IPS-18c (cell line): ENCODE data around the gene SUMO3.

Source experiments
- H3K4me3 ChIP-seq: 2 replicates; pipeline ENCODE4 v1.7.0; 2013; ENCODE audit warnings: low read depth, mild to moderate bottlenecking, low read length, moderate library complexity; ENCODE audit not compliant: insufficient read depth
- H3K9me3 ChIP-seq: one replicate; pipeline ENCODE4 v1.6.1; 2013; ENCODE audit warnings: mild to moderate bottlenecking, low read length, moderate library complexity; ENCODE audit not compliant: control insufficient read depth, insufficient read depth

The SUMO3 gene

GRCh38 chr21:44774972-44775371 is 42.9 kb downstream of the SUMO3 start:
- Histone ChIP-seq H3K4me3 (no peak overlapping the region), H3K9me3 (no peaks in the 10 kb centered on the region)

GRCh38 chr21:44773291-44773932 is 44.5 kb downstream of the SUMO3 start:
- H3K9me3 ChIP-seq, result no peaks in the 10 kb centered on the region
- H3K4me3 ChIP-seq, result no peak overlapping the region

GRCh38 chr21:44771896-44772525 is 45.9 kb downstream of the SUMO3 start:
- H3K9me3 ChIP-seq, result no peaks in the 10 kb centered on the region
- no peak overlapping the region for H3K4me3 ChIP-seq

GRCh38 chr21:44767834-44768831 is 49.7 kb downstream of the SUMO3 start:
- no peak overlapping the region for H3K4me3 ChIP-seq

GRCh38 chr21:44766818-44767354 is 51.0 kb downstream of the SUMO3 start:
- H3K9me3 ChIP-seq, result peaks cover 5% of the 10 kb centered on the region
- H3K4me3 ChIP-seq, result no peak overlapping the region

More at GRCh38 chr21:44767834-44768831, 49.7 kb downstream of the SUMO3 start:
- no peaks in the 10 kb centered on the region for H3K9me3 ChIP-seq

DNA sequence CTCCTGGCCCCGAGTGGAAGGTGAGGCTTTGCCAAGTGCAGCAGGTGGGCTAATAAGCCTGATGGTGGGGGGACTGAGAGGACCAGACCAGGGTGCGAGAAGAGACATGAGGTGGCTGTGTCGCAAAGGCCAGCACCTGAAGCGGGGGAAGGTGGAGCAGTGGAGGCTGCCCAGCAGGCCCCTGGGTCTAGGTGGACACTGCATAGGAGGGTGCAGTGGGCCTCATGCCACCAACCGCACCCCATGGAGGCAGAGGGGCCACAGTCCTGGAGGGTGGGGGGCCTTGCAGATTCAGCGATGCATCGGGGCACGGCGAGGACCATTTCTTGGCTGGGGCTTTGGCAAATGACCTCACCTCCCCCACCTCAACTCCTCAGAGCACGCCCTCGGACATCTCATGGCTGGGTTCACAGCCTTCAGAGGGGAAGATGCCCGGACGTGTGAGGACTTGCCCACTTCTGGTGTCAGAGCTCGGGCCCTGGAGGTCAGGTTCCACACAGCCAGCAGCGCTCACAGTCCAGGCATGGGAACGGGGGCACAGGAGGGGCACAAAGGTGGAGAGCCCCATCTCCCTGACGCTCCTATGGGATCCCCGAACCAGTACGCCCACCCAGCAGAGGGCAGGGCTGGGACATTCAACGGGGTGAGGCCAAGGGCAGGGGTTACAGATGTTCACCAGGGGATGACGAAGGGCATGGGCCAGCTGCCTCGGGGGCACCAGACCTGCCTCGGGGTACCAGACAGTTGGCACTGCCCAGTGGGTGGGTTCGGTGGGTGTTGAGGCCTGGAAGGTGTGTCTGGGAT is 51.6 kb downstream of the SUMO3 start:
- Histone ChIP-seq H3K4me3 (no peak overlapping the region), H3K9me3 (peaks cover 5% of the 10 kb centered on the region)

GRCh38 chr21:44765231-44766013 is 52.4 kb downstream of the SUMO3 start:
- Histone ChIP-seq H3K4me3 (no peak overlapping the region), H3K9me3 (peaks cover 5% of the 10 kb centered on the region)

- Histone ChIP-seq H3K4me3 (no peak overlapping the region), H3K9me3 (peaks cover 5% of the 10 kb centered on the region)
Observed at GRCh38 chr21:44764319-44765230, 53.3 kb downstream of the SUMO3 start.

DNA sequence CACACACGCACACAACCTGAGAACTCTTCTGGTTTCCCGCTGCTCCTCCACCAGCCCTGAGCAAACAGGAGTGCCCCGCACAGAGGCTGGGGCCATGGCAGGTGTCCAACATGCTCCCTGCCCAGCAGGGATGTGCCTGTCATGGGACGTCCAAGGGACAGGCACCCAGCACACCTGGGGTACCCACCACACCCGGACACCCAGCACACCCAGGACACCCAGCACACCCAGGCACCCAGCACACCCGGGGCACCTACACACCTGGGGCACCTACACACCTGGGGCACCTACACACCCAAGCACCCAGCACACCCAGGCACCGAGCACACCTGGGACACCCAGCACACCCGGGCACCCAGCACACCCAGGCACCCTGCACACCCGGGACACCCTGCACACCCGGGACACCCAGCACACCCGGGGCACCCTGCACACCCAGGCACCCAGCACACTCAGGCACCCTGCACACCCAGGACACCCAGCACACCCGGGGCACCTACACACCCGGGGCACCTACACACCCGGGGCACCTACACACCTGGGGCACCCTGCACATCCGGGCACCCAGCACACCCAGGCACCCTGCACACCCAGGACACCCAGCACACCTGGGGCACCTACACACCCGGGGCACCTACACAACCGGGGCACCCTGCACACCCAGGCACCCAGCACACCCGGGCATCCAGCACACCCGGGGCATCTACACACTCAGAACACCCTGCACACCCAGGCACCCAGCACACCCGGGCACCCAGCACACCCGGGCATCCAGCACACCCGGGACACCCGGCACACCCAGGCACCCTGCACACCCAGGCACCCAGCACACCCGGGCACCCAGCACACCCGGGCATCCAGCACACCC is 54.2 kb downstream of the SUMO3 start:
- Histone ChIP-seq H3K9me3 (peaks cover 5% of the 10 kb centered on the region), H3K4me3 (no peak overlapping the region)

- Histone ChIP-seq H3K9me3 (peaks cover 5% of the 10 kb centered on the region), H3K4me3 (no peak overlapping the region)
Observed at GRCh38 chr21:44763050-44763378, 54.8 kb downstream of the SUMO3 start.

- no peak overlapping the region for H3K4me3 ChIP-seq
- peaks cover 5% of the 10 kb centered on the region for H3K9me3 ChIP-seq
Observed at GRCh38 chr21:44762221-44763049, 55.4 kb downstream of the SUMO3 start.

GRCh38 chr21:44761747-44762208 is 56.1 kb downstream of the SUMO3 start:
- H3K9me3 ChIP-seq, result peaks cover 5% of the 10 kb centered on the region
- no peak overlapping the region for H3K4me3 ChIP-seq

- peaks cover 5% of the 10 kb centered on the region for H3K9me3 ChIP-seq
- H3K4me3 ChIP-seq, result no peak overlapping the region
Observed at GRCh38 chr21:44761011-44761729, 56.7 kb downstream of the SUMO3 start.
